ENCODE data around the gene LAMA4. TPM values are rescaled to one million over a fixed set of nuclear protein-coding genes. Genes with fewer than 3 reads are reported as not detected.

Gene LAMA4
- total and polyA plus RNA-seq, 2 of the 13 experiments (the other 11 are each of a cell fraction or from before 2014, with no cell fraction given) = not detected

DNA sequence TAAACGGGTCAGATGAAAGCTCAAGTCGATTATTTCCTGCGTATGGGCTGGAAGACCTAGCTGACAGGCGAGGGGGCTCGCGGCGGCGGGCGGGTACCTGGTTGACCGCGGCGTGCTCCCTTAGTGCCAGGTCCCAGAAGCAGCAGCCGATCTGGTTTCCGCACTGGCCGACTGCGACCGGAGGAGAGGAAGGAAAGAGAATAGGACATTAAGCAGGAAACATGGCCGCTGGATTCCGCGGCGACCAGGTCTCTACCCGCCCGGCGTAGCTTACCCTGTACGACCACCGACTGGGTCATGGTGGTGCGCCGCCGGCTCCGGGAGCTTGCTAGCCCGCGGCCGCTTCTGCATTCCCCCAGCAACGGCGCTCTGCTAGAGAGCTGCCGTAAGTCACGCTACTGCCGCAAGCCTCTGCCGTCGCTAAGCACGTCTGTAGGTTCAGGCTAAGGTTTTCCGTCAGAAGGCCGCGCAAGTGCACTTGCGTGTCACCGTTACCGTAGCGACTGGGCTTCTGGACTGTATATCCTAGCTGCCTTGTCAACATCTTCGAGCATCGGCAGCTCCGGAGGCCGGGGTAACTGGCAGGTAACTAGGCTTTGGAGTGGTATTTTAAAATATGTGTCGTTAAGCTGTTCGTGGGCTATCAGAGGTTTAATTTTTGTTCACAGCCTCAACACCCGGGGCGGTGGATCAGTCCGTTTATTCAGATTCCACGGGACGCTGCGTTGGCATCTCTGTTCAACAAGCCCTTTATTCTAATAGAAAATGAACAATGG lies 167.0 kb downstream of the LAMA4 start, which contains the start of the genes FAM229B and TUBE1 (continued):
- TF ChIP-seq NR2F6 (IDR thresholded peaks at IDR 0.05) (no peak), NR2F6 (CRISPR knock-in tag; IDR thresholded peaks at IDR 0.05) (peak; percentile 36; the same call in 1 of the 2 replicates), BHLHE40 (IDR thresholded peaks at IDR 0.05; ENCODE audit: low read length) (no peak), KAT2B (IDR thresholded peaks at IDR 0.05; ENCODE audit: borderline replicate concordance, low read depth, low read length) (no peak; the same call in 1 of the 2 replicates), FOXC1 (CRISPR knock-in tag; IDR thresholded peaks at IDR 0.05; ENCODE audit: borderline replicate concordance) (peak; percentile 61; the same call in 1 of the 2 replicates), SCMH1 (CRISPR knock-in tag; IDR thresholded peaks at IDR 0.05; ENCODE audit: borderline replicate concordance) (no peak), PAF1 (CRISPR knock-in tag; IDR thresholded peaks at IDR 0.05) (no peak), PBX2 (CRISPR knock-in tag; IDR thresholded peaks at IDR 0.05) (no peak), ZNF207 (IDR thresholded peaks at IDR 0.05; ENCODE audit: borderline replicate concordance) (no peak), CEBPG (CRISPR knock-in tag; IDR thresholded peaks at IDR 0.05) (peak; percentile 16; the same call in 1 of the 2 replicates), NR2F2 (IDR thresholded peaks at IDR 0.05; ENCODE audit: borderline replicate concordance, low read depth) (peak; percentile 8; the same call in 1 of the 2 replicates), NR2F1 (CRISPR knock-in tag; IDR thresholded peaks at IDR 0.05) (no peak), NAIF1 (CRISPR knock-in tag; IDR thresholded peaks at IDR 0.05; ENCODE audit: borderline replicate concordance) (peak; percentile 100), MAF1 (CRISPR knock-in tag; IDR thresholded peaks at IDR 0.05; ENCODE audit: borderline replicate concordance) (0 out of 2 replicates have a peak, but pooled peaks have one; percentile 23), ISL2 (CRISPR knock-in tag; IDR thresholded peaks at IDR 0.05) (0 out of 2 replicates have a peak, but pooled peaks have one; percentile 49), ZNF546 (CRISPR knock-in tag; conservative IDR thresholded peaks at IDR 0.05) (peak; percentile 86; the same call in 1 of the 2 replicates), ZNF614 (CRISPR knock-in tag; IDR thresholded peaks at IDR 0.05; ENCODE audit: borderline replicate concordance) (peak; percentile 95; the same call in 1 of the 2 replicates), ZBTB3 (CRISPR knock-in tag; IDR thresholded peaks at IDR 0.05; ENCODE audit: borderline replicate concordance, low read depth) (no peak), ZNF597 (CRISPR knock-in tag; IDR thresholded peaks at IDR 0.05) (no peak), ZBTB20 (CRISPR knock-in tag; IDR thresholded peaks at IDR 0.05; ENCODE audit: borderline replicate concordance, low read depth) (no peak), ZNF138 (CRISPR knock-in tag; IDR thresholded peaks at IDR 0.05; ENCODE audit: low read depth) (no peak), THAP7 (CRISPR knock-in tag; IDR thresholded peaks at IDR 0.05) (0 out of 2 replicates have a peak, but pooled peaks have one; percentile 34), KLF6 (CRISPR knock-in tag; IDR thresholded peaks at IDR 0.05) (peak; percentile 81; the same call in 1 of the 2 replicates)
- TF ChIP-seq, protein P1, sequence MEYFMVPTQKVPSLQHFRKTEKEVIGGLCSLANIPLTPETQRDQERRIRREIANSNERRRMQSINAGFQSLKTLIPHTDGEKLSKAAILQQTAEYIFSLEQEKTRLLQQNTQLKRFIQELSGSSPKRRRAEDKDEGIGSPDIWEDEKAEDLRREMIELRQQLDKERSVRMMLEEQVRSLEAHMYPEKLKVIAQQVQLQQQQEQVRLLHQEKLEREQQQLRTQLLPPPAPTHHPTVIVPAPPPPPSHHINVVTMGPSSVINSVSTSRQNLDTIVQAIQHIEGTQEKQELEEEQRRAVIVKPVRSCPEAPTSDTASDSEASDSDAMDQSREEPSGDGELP (IDR thresholded peaks at IDR 0.05; ENCODE audit: borderline replicate concordance, low read depth) = 0 out of 2 replicates have a peak, but pooled peaks have one; percentile 10
- TF ChIP-seq, protein P2, sequence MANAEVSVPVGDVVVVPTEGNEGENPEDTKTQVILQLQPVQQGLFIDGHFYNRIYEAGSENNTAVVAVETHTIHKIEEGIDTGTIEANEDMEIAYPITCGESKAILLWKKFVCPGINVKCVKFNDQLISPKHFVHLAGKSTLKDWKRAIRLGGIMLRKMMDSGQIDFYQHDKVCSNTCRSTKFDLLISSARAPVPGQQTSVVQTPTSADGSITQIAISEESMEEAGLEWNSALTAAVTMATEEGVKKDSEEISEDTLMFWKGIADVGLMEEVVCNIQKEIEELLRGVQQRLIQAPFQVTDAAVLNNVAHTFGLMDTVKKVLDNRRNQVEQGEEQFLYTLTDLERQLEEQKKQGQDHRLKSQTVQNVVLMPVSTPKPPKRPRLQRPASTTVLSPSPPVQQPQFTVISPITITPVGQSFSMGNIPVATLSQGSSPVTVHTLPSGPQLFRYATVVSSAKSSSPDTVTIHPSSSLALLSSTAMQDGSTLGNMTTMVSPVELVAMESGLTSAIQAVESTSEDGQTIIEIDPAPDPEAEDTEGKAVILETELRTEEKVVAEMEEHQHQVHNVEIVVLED (CRISPR knock-in tag; IDR thresholded peaks at IDR 0.05; ENCODE audit: borderline replicate concordance) = peak; percentile 82
